T follicular helper cell (primary cell): ENCODE data around the gene RAD21L1.

Experiments used
- DNase-seq: peaks from one replicate; pipeline ENCODE4 v3.0.0-alpha.2; 2020; ENCODE audit warnings: low read depth

RAD21L1 gene

DNA sequence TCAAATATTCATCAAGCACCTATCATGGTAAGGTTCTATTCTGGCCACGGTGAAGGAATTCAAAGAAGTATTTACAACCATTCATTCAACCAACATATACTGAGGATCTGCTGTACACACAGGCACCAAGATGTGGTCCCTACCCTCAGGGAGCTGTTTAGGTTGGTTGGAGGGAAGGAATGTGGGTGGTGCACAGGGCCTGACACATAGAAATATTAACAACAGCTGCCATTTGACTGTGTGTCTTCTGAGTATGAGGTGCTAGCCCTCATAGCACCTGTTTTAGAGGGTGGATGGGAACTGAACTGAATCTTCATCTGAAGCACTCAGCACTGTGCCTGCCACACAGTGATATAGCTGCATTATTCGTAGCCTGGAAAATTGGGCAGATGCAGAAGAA lies 47.5 kb downstream of the RAD21L1 start:
- DNase-seq: no peak

DNA sequence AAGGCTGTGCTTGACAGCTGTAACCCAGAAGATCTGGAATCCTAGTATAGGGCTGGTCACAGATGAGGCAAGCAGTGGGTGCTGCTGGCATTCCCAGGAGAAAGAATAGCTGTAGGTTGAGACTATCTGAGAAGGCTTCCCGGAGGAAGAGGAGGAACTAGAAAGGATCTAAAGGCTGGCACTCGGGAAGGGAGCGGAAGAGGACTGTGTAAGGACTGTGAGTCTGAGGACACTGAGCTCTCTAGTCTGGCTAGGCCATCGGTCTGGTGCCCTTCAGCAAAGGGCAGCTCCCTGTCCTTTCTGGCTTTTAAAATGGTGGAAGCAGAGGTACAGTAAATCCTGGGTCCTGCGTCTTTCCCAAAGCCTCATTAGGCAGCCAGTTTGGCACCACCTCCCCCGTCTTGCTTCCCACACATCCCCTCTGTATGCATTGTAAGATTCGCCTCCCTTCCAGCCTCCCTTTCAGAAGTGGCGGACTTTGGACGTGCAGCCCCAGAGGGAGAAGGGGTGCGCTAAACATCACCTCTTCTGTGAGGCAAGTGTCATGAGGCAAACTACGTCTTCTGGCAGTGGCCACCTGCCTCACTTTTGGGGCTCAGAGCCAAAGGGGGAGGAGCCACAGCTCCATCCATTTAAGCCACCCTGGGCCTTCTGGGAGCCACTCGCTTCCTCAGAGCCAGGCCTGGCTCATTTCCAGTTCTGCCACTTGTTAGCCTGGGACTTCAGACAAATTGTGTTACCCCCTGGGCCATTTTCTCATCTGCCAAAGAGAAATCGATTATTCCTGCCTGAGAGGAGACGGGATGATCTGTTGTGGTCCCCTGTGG lies 48.9 kb downstream of the RAD21L1 start:
- DNase-seq: no peak

DNA sequence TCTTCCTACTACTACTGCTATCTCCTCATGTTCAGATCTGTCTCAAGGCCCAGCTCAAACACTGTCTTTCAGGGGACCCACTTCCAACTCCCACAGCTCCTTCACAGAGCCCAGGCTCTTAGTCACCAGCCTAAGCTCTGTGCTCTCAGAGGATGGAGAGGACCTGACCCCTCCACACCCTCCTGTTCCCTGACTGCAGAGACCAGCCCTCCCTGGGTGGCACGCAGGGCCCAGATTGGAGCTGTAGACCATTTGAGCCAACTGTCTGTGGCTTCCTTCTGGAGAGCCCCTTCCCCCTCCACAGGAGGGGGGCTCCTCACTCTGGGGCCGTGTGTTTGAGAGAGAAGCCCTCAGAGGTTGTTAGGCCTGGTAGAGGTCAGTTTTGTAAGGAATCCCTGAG lies 50.1 kb downstream of the RAD21L1 start:
- no peak for DNase-seq

DNA sequence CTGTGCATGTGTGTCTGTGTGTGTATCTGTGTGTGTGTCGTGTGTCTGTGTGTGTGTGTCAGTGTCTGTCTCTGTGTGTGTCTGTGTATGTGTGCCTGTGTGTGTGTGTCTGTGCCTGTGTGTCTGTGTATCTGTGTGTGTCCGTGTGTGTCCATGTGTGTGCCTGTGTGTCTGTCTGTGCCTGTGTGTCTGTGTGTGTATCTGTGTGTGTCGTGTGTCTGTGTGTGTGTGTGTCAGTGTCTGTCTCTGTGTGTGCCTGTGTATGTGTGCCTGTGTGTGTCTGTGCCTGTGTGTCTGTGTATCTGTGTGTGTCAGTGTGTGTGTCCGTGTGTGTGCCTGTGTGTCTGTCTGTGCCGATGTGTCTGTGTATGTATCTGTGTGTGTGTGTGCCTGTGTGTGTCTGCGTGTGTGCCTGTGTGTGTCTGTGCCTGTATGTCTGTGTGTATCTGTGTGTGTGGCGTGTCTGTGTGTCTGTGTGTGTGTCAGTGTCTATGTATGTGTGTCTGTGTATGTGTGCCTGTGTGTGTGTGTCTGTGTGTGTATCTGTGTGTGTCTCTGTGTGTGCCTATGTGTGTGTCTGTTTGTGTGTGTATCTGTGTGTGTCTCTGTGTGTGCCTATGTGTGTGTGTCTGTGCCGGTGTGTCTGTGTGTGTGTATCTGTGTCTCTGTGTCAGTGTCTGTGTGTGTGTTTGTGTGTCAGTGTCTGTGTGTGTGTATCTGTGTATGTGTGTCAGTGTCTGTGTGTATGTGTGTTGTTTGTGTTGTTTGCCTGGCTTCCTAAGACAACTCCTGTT lies 51.9 kb downstream of the RAD21L1 start:
- no peak for DNase-seq

DNA sequence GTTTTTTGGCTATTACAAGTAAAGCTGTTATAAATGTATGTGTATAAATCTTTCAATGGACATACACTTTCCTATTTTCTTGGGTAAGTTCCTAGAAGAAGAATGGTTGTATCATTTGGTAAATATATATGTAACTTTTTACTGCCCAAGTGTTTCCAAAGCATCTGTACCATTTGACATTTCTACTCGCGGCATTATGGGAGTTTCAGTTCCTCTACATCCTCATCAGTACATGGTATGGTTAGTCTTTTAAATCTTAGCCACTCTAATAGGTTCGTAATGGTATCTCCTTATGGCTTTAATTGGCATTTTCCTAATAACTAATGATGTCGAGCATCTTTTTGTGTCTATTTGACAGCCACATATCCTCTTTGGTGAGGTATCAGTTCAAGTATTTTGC lies 53.1 kb downstream of the RAD21L1 start:
- DNase-seq: no peak

DNA sequence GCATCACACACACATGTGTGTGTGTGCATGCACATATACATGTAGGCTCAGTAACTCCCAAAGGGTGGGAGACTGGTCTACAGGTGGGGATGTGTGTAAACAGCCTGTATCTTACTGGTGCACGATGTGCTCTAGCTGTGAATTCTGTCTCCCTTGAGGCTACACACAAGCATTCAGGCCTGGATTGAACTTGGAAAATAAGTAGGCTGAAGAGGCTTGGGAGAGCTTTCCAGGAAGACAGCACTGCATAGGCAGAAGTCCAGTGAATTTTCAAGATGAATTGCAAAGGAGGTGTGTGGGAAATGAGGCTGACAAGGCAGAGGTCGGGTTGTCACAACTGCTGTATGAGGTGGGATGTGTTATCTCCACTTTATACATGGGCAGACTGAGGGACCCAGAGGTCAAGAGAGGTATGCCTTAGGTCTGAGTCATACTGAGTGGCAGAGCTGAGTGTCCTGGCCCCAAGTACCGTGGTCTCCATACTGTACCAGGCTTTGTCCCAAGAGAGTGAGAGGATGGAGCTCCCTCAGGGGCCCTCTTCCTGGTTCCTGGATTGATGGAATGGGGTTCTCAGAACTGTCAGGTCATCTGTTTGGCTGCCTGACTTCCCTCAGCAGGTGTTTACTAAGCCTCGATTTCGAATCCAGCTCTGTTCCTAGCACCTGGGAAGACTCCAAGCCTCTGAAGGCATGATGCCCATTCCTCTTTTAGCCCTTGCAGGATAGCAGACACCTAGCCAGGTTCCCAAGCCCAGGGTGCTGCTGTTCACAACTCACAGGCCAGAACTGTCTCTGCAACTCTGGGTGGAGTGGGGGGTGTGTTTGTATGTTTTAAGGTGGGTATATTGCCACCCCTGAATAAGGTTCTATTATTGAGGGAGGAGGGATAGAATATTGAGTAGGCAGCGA lies 54.6 kb downstream of the RAD21L1 start:
- no peak for DNase-seq

DNA sequence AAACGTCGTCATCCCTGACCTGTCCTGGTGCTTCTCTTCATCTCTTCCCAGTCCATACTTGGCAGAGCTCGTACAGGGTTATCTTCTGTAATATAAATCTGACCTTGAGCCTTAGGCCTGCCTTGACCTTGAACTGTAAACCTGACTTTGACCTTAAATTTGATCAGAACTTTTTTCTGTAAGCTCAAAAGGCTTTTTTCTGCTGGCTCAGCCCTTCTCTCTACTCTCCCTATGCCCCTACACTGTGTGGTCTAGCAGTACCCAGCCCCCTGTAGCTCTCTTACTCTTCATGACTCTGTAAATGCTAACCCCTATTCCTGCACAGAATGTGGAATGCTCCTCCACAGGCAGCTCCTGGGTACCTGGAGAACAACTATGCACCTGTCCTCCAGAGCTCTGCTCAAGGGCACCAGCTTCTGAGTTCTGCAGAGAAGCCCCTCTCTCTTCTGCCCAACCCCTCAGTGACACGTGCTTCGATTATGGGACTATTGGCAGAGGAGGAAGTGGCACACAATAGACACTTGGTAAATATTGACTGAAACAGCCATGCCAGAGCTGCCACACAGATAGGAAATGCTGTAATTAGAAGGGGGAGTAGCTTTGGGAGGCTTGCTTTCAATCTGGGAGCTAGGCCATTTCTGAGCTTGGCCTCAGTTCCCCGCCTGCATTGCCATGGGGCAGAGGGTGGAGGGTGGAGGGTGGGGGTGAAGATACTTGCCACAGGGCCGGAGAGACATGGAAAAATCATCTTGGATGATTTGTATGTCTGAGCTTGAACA lies 55.6 kb downstream of the RAD21L1 start:
- DNase-seq: no peak

DNA sequence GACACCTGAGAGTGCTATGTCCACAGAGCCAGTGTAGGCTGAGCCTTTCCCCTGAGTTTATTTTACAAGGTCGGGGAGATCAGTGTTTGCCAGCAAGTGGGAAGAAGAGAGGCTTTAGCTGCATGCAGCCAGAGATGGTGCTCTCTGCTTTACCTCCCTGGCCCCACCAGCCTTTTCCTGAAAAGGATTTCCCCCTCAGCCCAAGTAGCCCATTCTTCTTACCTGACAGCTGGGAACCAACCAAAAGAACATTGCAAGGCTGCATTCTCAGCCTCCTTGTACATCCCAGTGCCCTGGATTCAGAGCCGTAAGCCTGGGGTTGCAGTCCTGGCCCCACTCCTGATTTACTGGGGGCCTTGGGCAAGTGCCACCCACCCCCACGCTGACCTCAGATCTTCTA lies 57.1 kb downstream of the RAD21L1 start:
- no peak for DNase-seq

DNA sequence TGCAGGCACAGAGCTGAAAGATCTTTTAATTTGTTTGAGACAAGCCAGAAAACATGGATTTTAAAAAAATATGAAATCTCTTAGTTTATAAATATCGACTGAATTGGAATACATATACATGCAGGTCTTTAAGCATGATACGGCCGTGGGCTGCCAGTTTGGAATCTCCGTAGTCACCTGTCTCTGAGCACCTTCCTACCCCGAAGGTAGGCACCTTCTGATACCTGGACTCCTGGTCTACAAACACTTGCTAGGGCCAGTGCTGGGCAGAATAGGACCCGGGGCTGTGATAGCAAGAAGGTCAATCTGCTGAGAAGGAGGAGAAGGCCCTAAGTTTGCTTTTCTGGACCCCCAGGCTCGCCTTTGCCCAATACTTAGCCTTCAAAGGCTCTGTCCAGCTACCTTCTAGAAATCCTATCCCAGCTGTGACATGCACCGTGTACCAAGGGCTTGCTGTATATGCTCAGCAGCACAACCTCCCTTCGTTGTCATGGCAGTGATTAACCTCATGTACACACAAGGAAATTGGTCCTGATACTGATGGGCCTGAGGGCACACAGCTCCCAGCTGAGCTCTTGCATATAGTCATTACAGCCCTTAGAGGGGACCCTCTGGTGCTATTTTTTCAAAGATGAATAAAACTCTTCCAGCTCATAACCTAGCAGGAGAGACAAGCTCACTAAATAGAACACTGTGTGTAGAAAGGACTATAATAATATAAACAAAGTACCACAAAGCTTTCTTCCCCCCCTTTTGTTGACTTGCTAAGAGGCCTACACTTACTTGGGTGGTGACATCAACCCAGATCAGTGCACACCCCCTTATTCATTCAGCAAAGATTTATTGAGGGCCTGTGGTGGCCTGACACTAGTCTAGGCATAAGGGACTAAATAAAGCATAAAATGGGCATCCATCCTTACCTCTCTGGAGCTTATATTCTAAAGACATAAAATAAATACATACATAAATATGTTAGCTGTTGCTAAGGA lies 58.0 kb downstream of the RAD21L1 start:
- no peak for DNase-seq

DNA sequence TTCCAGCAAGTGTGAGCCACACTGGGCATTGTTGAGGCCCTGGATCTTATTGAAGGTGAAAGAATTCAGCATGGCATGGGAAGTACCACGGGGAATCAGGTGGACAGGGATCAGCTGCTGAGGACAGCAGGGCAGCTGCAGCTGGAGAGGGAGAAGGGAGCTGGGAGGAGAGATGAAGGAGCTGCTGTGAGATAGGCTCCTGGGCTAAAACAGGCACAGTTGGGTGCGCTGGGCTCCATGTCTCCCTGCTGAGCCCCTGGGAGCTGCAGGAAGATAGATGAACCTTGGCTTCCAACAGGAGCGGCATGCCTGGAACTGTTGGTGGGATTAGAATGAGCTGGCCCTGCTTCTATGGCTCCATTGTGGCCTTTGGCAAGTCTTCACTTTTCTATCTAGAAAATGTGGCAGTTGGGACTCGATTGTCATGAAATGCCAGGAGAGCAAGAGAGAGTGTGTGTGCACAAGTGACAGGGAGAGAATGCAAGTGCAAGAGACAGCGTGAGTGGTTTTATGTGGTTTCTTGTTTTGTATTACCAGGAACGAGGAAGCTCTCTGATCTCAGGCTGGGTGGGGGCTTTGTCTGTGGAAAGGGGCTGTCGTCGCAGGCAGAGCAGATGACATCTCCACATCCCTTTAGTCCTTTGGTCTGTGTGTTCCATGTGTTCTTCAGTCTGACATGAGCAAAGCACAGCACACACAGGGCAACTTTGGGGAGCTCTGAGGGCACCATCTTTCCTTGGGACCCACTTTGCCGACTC lies 60.6 kb downstream of the RAD21L1 start:
- DNase-seq: peak; percentile 6

DNA sequence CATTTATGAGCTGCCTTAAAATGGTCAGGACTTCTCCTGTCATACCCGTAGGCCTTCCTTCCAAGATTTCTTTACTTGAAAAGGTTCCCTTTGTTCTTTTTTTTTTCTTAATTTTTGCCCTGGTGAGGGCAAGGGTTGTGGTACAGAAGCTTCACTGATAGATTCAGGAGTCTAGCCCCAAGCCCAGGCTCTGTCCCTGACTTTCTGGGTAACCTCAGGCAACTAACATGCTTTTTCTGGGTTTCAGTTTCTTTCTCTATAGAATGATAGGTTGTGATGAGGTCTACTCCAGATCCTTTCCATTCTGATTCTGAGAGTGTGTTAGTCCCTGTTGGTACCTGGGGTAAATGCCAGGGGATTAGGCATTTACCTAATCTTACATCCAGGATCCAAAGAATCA lies 61.5 kb downstream of the RAD21L1 start:
- no peak for DNase-seq

DNA sequence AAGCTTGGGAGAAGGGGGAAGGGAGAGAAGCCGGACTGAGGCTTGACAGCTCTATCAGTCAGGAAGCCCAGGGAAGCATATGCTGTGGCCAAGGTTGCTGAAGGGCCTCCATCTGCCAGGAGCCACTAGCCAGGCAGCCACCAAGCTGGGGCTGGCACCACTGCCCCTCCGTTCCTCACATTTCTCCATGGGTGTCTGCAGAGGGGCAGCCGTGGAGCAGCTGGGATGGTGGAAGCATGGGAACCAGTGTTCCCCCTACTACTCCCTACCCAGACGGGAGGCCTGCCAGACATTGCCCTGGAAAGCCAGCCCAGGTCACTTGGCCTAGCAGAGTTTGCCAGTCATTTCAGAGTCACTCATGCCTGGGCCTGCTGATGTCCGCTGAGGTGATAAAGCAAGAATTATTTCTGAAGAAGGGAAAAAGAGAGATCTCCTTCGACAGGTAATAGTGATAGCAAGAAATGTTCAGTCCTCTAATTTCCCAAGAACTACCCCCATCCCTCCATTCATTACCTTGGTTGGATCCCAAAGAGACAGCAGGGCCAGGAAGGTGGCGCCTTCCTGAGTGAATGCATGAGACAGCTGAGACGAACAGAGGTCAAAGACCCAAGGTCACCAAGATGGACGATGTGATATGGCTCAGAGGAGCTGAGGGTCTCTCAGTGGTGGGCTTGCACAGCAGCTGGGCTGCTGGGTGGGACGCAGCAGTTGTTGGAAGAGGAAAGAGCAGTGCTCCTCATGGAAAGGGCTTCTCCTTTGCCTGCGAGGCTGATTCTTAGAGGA lies 62.1 kb downstream of the RAD21L1 start:
- DNase-seq: no peak

DNA sequence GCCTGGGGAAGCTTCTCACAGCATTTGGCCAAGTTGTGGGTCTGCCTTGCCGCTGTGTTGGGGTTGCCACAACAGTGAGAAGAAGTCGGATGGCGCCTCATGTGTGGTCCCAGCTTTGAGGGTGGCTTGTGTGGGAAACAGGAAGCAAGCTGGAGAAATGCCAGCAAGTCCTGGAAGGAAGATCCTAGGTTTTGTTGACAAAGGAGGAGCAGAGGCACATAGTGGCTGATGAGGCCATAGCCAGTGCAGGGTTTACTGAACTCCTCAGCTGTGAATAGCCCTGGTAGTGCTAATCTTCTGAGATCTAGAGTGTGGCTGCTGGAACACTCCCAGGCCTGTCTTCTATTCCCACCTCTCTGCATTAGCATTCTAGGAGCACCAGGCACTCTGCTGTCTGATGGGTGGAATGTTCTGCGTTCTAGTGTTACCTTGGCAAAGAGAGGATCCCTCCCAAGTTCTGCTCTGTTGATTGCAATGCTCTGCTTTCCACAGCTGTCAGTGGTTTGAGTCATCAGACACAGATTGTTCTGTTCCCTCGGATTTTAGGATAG lies 65.4 kb downstream of the RAD21L1 start:
- no peak for DNase-seq

DNA sequence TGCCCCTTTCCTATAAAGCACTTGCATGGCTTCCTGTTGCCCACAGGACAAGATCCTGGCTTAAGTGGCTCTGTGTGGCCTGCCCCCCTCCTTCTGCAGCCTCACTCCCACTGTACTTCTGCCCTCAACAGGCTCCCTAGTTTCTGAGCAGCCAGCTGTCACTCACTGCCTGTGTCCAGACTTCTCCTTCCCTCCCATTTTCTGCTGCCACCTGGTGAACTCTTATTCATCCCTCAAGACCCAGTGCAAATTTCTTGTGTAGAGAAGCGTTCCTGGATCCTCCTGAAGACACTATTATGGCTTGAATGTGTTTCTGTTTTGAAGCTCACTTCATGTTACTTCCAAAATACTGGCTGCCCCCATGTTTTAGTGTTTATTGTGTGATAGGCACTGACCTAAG lies 66.8 kb downstream of the RAD21L1 start:
- DNase-seq: no peak

DNA sequence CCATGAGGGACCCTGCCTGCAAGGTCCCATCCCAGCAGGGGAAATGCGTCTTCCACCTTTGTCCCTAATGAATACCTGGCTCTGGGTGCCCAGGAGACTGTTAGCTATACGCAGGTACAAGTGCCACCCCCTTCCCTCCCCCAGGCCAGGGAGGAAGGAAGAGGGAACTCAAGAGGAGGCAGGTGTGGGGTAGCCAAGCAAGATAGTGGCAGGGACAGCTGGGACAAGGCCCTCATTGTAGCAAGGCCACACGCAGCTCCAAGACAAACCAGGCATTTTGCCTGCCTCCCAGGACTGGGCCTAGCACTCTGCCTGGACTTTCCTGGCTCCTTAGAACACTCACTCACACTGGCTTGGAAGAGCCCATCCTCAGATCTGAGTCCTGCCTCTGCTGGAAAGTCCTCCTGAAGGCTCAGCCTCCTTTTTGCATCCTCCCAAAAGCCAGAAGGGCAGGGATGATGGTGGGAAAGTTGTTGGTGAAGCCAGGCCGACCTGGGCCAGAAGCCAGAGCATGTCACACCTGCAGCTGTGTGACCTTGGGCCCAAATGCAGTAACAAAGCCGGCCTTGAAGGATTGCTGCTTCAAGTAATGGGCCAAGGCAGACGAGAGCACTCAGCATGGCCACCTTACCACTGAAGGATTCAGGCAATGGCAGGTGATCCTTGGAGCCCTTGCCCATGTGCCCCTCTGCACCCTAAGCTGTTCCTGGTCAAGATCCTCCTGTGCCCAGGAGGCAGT lies 68.0 kb downstream of the RAD21L1 start:
- no peak for DNase-seq

DNA sequence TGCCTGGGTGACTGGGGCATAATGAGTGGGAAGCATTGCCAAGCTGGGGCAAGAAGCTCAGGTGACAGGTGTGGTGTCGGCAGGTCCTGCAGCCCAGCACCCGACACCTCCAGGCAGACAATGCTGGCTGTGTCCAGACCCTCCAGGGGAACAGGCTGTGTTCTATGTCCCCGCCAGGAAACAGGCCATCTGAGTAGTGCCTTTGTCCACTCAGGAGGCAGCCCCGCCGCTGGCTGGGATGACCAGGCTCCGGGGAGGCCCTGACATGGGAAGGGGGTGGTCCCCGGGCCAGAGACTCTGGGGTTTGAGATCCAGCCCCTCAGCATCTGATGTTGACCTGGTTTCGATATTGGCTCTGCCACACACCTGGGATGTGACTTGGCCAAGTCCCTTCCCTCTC lies 68.7 kb downstream of the RAD21L1 start:
- DNase-seq: no peak

DNA sequence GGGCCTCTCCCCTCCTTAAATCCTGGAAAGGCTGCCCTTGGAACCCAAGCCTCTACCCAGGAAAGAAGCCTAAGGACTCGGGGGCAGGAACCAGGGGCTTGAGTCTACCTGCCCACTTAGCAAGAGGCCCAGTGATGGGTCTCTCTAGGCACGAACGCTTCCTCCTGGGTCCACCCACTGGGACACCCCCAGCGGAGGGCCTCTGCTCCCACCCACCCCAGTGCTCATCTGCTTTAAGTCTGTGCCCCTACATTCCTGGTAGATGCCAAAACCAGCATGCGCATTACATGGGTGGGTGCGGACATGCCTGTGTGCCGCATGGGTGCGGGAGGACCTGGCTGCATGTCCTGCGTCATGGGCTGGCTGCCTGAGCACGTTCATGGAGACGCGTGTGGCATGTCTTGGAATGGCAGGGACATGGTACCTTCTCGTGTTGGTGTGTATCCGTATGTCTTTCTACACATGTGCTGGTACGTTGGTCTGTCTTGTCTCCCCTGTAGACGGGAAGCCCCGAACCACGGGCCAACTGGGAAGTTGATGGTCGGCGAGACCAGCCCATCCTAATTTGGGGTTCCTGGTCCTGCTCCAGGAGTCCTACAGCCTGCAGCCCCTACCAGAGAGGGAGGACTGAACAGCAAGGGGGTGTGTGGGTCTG lies 69.6 kb downstream of the RAD21L1 start:
- no peak for DNase-seq
